IMR-90 (cell line): ENCODE results near the gene NSL1. TPM values are rescaled to one million over a fixed set of nuclear protein-coding genes. Genes with fewer than 3 reads are reported as not detected.

Source experiments
- ATAC-seq: fragments of 200-7000 bp; cut with Tn5 transposase; 2 replicates; pipeline ENCODE4 v1.9.1; 2020; ENCODE audit warnings: low read depth, mild to moderate bottlenecking, moderate library complexity
- BruUV-seq: library from RNA; stranded (reverse); fragments of 400-500 nt; replicated peaks from 2 replicates; lab custom pipeline; 2021; lab: Mats Ljungman, UMichigan
- CTCF ChIA-PET: fragments of 300-600 bp; formaldehyde crosslinking; extraction: SDS; loops from one replicate; lab custom pipeline; 2021; ENCODE audit warnings: antibody characterized with exemption; lab: Yijun Ruan, JAX
- POLR2A ChIA-PET: fragments of 300-600 bp; sonication (Branson Sonifier 250); formaldehyde crosslinking; loops from one replicate; lab custom pipeline; 2022; ENCODE audit warnings: antibody characterized with exemption; ENCODE audit not compliant: unreplicated experiment; lab: Charles Lee
- DNase-seq: peaks from one replicate; pipeline ENCODE4 v3.0.0; 2013
- H2AFZ ChIP-seq: replicated peaks from 2 replicates; pipeline ENCODE3; 2013; ENCODE audit warnings: low read length, mild to moderate bottlenecking; ENCODE audit not compliant: poor library complexity
- H2AK5ac ChIP-seq: 2 replicates; pipeline ENCODE4 v1.6.1; 2013; ENCODE audit warnings: low read depth, low read length, inconsistent platforms
- H2AK9ac ChIP-seq: replicated peaks from 2 replicates; pipeline ENCODE3; 2013; ENCODE audit warnings: mild to moderate bottlenecking, low read depth, low read length, moderate library complexity; ENCODE audit not compliant: poor library complexity
- H2BK120ac ChIP-seq: 2 replicates; pipeline ENCODE4 v1.6.1; 2013; ENCODE audit warnings: low read depth, low read length, inconsistent platforms
- H2BK15ac ChIP-seq: 3 replicates; pipeline ENCODE4 v1.6.1; 2013; ENCODE audit warnings: low read depth, low read length, inconsistent platforms
- H2BK20ac ChIP-seq: 2 replicates; pipeline ENCODE4 v1.6.1; 2013; ENCODE audit warnings: low read depth, mild to moderate bottlenecking, inconsistent platforms, low read length, moderate library complexity
- H2BK5ac ChIP-seq: 2 replicates; pipeline ENCODE4 v1.6.1; 2013; ENCODE audit warnings: mild to moderate bottlenecking, low read depth, low read length, inconsistent platforms; ENCODE audit not compliant: poor library complexity, severe bottlenecking
- H3K14ac ChIP-seq: replicated peaks from 2 replicates; pipeline ENCODE4 v1.6.1; 2013; ENCODE audit warnings: low read depth, low read length, inconsistent platforms
- H3K18ac ChIP-seq: 2 replicates; pipeline ENCODE4 v1.6.1; 2013; ENCODE audit warnings: low read depth, low read length, control low read depth
- H3K23ac ChIP-seq: 2 replicates; pipeline ENCODE4 v1.6.1; 2013; ENCODE audit warnings: low read depth, low read length, inconsistent platforms
- H3K27ac ChIP-seq: 2 replicates; pipeline ENCODE4 v1.5.1; 2013; ENCODE audit warnings: mild to moderate bottlenecking, control low read depth, low read length; ENCODE audit not compliant: insufficient read depth
- H3K27me3 ChIP-seq: 2 replicates; pipeline ENCODE4 v1.6.1; 2013; ENCODE audit warnings: low read length; ENCODE audit not compliant: control insufficient read depth, insufficient read depth
- H3K36me3 ChIP-seq: 2 replicates; pipeline ENCODE4 v1.6.1; 2013; ENCODE audit warnings: low read length, mixed read lengths; ENCODE audit not compliant: control insufficient read depth, insufficient read depth
- H3K4ac ChIP-seq: 2 replicates; pipeline ENCODE4 v1.6.1; 2013; ENCODE audit warnings: low read depth, low read length, inconsistent platforms
- H3K4me1 ChIP-seq: 2 replicates; pipeline ENCODE4 v1.6.1; 2013; ENCODE audit warnings: low read length, mixed read lengths; ENCODE audit not compliant: control insufficient read depth, insufficient read depth
- H3K4me2 ChIP-seq: 2 replicates; pipeline ENCODE4 v1.6.1; 2013; ENCODE audit warnings: low read depth, mild to moderate bottlenecking, control low read depth, low read length, moderate library complexity
- H3K4me3 ChIP-seq: 2 replicates; pipeline ENCODE4 v1.5.1; 2013; ENCODE audit warnings: low read depth, mild to moderate bottlenecking, control low read depth, low read length, moderate library complexity; ENCODE audit not compliant: insufficient read depth
- H3K56ac ChIP-seq: 2 replicates; pipeline ENCODE4 v1.6.1; 2013; ENCODE audit warnings: low read length, inconsistent platforms; ENCODE audit not compliant: insufficient read depth; ENCODE audit errors: extremely low read depth
- H3K79me1 ChIP-seq, 2 experiments: 2 replicates each; pipeline ENCODE4 v1.6.1; 2013; ENCODE audit warnings: low read length in 2 of 2, inconsistent platforms in 1 of 2, low read depth in 1 of 2
- H3K9ac ChIP-seq: 2 replicates; pipeline ENCODE4 v1.6.1; 2013; ENCODE audit warnings: low read depth, low read length, control low read depth
- H3K9me1 ChIP-seq: 2 replicates; pipeline ENCODE4 v1.6.1; 2013; ENCODE audit warnings: low read length, inconsistent platforms; ENCODE audit not compliant: insufficient read depth
- H3K9me3 ChIP-seq: 2 replicates; pipeline ENCODE4 v1.6.1; 2013; ENCODE audit warnings: low read length; ENCODE audit not compliant: control insufficient read depth, insufficient read depth
- H4K20me1 ChIP-seq: 2 replicates; pipeline ENCODE4 v1.6.1; 2013; ENCODE audit warnings: low read length, inconsistent platforms; ENCODE audit not compliant: insufficient read depth
- H4K5ac ChIP-seq: 2 replicates; pipeline ENCODE4 v1.6.1; 2013; ENCODE audit warnings: mild to moderate bottlenecking, low read depth, low read length, control low read depth
- H4K8ac ChIP-seq, 2 experiments: 2 replicates each; pipeline ENCODE4 v1.6.1; 2013; ENCODE audit warnings: low read depth in 2 of 2, low read length in 2 of 2, control low read depth in 1 of 2, inconsistent platforms in 1 of 2
- H4K91ac ChIP-seq: 2 replicates; pipeline ENCODE4 v1.6.1; 2013; ENCODE audit warnings: low read depth, low read length, inconsistent platforms; ENCODE audit not compliant: insufficient read depth
- MXI1 ChIP-seq: IDR thresholded peaks from 2 replicates; pipeline ENCODE4 v1.6.1; 2012; ENCODE audit warnings: low read depth, mild to moderate bottlenecking, low read length, moderate library complexity, borderline replicate concordance
- WGBS, 2 experiments: methylation state at CpG; one replicate each; pipeline versions ENCODE4 v1.1.5 to v1.1.7; 2013; ENCODE audit warnings: missing lambda C conversion rate in 2 of 2; ENCODE audit not compliant: insufficient read length in 1 of 2; ENCODE audit errors: extremely low coverage in 2 of 2; 5-methylcytosine and 5-hydroxymethylcytosine counted together
- dilution Hi-C: fragments of 300-500 bp; cut with HindIII; formaldehyde crosslinking; loops from one replicate; pipeline ENCODE4 v1.14.3; 2018; ENCODE audit warnings: low sequenced_read_pairs; ENCODE audit not compliant: unreplicated experiment
- in situ Hi-C: fragments of 300-500 bp; cut with MboI; formaldehyde crosslinking; loops from 3 replicates; pipeline ENCODE4 v1.14.3; 2019; ENCODE audit warnings: low sequenced_read_pairs, inconsistent platforms, mixed read lengths
- intact Hi-C: fragments of 100-400 bp; cut with micrococcal nuclease; formaldehyde crosslinking; loops from 2 replicates; pipeline ENCODE4 v1.10.0; 2022
- polyA plus RNA-seq, 3 experiments: library from polyadenylated mRNA; depleted of rRNA; stranded (reverse); fragments of >200 nt; gene quantifications; 2 replicates each; pipeline ENCODE4 v1.2.3, GENCODE V29; 2012; ENCODE audit warnings: low replicate concordance in 1 of 3
- total RNA-seq: library from RNA; depleted of rRNA; stranded (reverse); fragments of >200 nt; gene quantifications from 2 replicates; pipeline ENCODE4 v1.2.3, GENCODE V29; 2012

Gene NSL1
- total and polyA plus RNA-seq, 2 of the 4 experiments (the other 2 are of a cell fraction): 19.1 to 42.5 TPM

GRCh38 chr1:212698467-212699103, 93.0 kb downstream of the NSL1 start:
- ChIA-PET CTCF (interaction anchor here (1.0 to 1.3 kb wide), 4 partner anchors 11 to 222 kb away, joined by 3 to 5 read pairs (median 3); no protein-coding TSS in a partner anchor), POLR2A (no interaction called here)
- H2BK5ac ChIP-seq: no peak overlapping the region
- no peak overlapping the region; the same call in 1 of the 2 replicates for H2AK5ac ChIP-seq
- H3K9me3 ChIP-seq: no peaks in the 10 kb centered on the region
- H4K91ac ChIP-seq: no peak overlapping the region
- H3K9ac ChIP-seq: peak overlapping the region; percentile 39
- peak overlapping the region; percentile 73 for H3K4me3 ChIP-seq
- no peaks in the 10 kb centered on the region for H3K9me1 ChIP-seq
- 32% methylated on average over 7 of the region's 12 CpGs; no CpG with 5 or more reads in 1 of the 2 experiments for WGBS, 2 experiments
- DNase-seq (no peak), ATAC-seq (no peak)
- H3K23ac ChIP-seq: no peak overlapping the region
- no peaks in the 10 kb centered on the region for H3K27me3 ChIP-seq
- no peak for TF ChIP-seq MXI1
- BruUV-seq: no TSS peak
- H2AFZ ChIP-seq: peak overlapping the region; percentile 92
- H3K4me2 ChIP-seq: peak overlapping the region; percentile 31
- H2BK120ac ChIP-seq: no peak overlapping the region
- no peak overlapping the region for H3K18ac ChIP-seq
- H4K20me1 ChIP-seq: no peaks in the 10 kb centered on the region
- H3K56ac ChIP-seq: no peak overlapping the region
- H3K4me1 ChIP-seq: peaks cover 3% of the 10 kb centered on the region; the same call in 1 of the 2 replicates
- no peak overlapping the region for H4K5ac ChIP-seq
- H3K14ac ChIP-seq: no peak overlapping the region
- H3K79me1 ChIP-seq: no peaks in the 10 kb centered on the region; a peak in 2 of 4 replicates
- H2AK9ac ChIP-seq: peak overlapping the region; percentile 15
- H2BK20ac ChIP-seq: no peak overlapping the region
- no peak overlapping the region; the same call in 1 of the 2 replicates for H3K27ac ChIP-seq
- no peak overlapping the region for H4K8ac ChIP-seq
- intact Hi-C loops (no loop called here), dilution Hi-C loops (no loop called here), in situ Hi-C loops (no loop called here)
- H3K36me3 ChIP-seq: peaks cover 2% of the 10 kb centered on the region; the same call in 1 of the 2 replicates
- H3K4ac ChIP-seq: 0 out of 2 replicates have a peak overlapping the region, but pooled peaks have one; percentile 13
- no peak overlapping the region for H2BK15ac ChIP-seq
